ENCODE data around the gene CSH2.

DNA sequence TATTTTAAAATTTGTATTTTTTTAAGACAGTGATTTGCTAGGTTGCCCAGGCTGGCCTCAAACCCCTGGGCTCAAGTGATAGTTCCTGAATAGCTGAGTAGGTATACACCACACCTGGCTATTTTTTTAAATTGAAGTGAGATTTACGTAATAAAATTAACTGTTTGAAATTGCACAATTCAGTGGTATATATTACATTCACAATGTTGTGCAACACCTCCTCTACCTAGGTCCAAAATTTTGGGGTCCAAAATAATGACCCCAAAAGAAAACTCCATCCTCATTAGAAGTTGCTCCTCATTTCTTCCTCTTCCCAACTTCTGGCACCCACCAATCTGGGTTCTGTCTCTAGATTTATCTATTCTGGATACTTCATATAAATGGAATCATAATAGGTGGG, 28.0 kb downstream of the CSH2 start:
- TF ChIP-seq, protein P1, sequence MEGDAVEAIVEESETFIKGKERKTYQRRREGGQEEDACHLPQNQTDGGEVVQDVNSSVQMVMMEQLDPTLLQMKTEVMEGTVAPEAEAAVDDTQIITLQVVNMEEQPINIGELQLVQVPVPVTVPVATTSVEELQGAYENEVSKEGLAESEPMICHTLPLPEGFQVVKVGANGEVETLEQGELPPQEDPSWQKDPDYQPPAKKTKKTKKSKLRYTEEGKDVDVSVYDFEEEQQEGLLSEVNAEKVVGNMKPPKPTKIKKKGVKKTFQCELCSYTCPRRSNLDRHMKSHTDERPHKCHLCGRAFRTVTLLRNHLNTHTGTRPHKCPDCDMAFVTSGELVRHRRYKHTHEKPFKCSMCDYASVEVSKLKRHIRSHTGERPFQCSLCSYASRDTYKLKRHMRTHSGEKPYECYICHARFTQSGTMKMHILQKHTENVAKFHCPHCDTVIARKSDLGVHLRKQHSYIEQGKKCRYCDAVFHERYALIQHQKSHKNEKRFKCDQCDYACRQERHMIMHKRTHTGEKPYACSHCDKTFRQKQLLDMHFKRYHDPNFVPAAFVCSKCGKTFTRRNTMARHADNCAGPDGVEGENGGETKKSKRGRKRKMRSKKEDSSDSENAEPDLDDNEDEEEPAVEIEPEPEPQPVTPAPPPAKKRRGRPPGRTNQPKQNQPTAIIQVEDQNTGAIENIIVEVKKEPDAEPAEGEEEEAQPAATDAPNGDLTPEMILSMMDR (IDR thresholded peaks at IDR 0.05), result no peak
- no peak for TF ChIP-seq POLR2A (IDR thresholded peaks at IDR 0.05)
- no peak for TF ChIP-seq POLR2AphosphoS5 (IDR thresholded peaks at IDR 0.05)

Data from prostate gland (tissue), 2 donors.